Astrocyte (in vitro differentiated cells and primary cell): ENCODE results near the gene MRPS23.

ENCODE experiments used
- CTCF ChIP-seq: IDR thresholded peaks from 2 replicates; pipeline ENCODE4 v1.5.1; 2011; ENCODE audit warnings: low read depth, mild to moderate bottlenecking, inconsistent platforms, low read length, moderate library complexity; ENCODE audit not compliant: insufficient read depth
- EZH2 ChIP-seq: IDR thresholded peaks from 2 replicates; pipeline ENCODE4 v1.6.1; 2012; ENCODE audit warnings: mild to moderate bottlenecking, low read length, inconsistent platforms; ENCODE audit not compliant: insufficient read depth

- TF ChIP-seq EZH2 = no peak
- TF ChIP-seq CTCF = no peak
These were observed 19.0 kb downstream of the MRPS23 start for GRCh38 chr17:57830880-57831279.
